ENCODE measurements around the gene LTC4S. TPM values are rescaled to one million over a fixed set of nuclear protein-coding genes. Genes with fewer than 3 reads are reported as not detected.
"Not testable (repeated sequence)": the region's sequence is repeated elsewhere in the genome, so short reads cannot be mapped to it uniquely, and the experiment has no call there.

The LTC4S gene
- total RNA-seq, 1 donor from 2014 or later: 0.26 TPM

- no peaks in the 10 kb centered on the region for H3K36me3 ChIP-seq (ENCODE audit: control insufficient read depth, insufficient read depth, low read length)
- peak; percentile 40 for FAIRE-seq
- DNase-seq (ENCODE audit: low read depth): no peak
- H3K27me3 ChIP-seq (ENCODE audit: control insufficient read depth, insufficient read depth, low read length): no peaks in the 10 kb centered on the region
- H3K4me3 ChIP-seq (ENCODE audit: low read depth, low read length): no peak overlapping the region
- no peak for TF ChIP-seq CTCF (IDR thresholded peaks at IDR 0.05; ENCODE audit: insufficient read depth, low read length, severe bottlenecking)
Measured at GRCh38 chr5:179788193-179788854, 5.5 kb upstream of the LTC4S start.

GRCh38 chr5:179789278-179789677 lies 4.5 kb upstream of the LTC4S start:
- not testable (repeated sequence) for H3K27me3 ChIP-seq (ENCODE audit: control insufficient read depth, insufficient read depth, low read length); FAIRE-seq; H3K4me3 ChIP-seq (ENCODE audit: low read depth, low read length); H3K36me3 ChIP-seq (ENCODE audit: control insufficient read depth, insufficient read depth, low read length); DNase-seq (ENCODE audit: low read depth)

GRCh38 chr5:179791881-179792611 lies 1.7 kb upstream of the LTC4S start:
- DNase-seq (ENCODE audit: low read depth): no peak
- H3K27me3 ChIP-seq (ENCODE audit: control insufficient read depth, insufficient read depth, low read length): no peaks in the 10 kb centered on the region
- TF ChIP-seq CTCF (IDR thresholded peaks at IDR 0.05; ENCODE audit: insufficient read depth, low read length, severe bottlenecking): no peak
- no peaks in the 10 kb centered on the region for H3K36me3 ChIP-seq (ENCODE audit: control insufficient read depth, insufficient read depth, low read length)
- FAIRE-seq: no peak
- H3K4me3 ChIP-seq (ENCODE audit: low read depth, low read length): no peak overlapping the region

- peaks cover under 1% of the 10 kb centered on the region for H3K36me3 ChIP-seq (ENCODE audit: control insufficient read depth, insufficient read depth, low read length)
- no peak for TF ChIP-seq CTCF (IDR thresholded peaks at IDR 0.05; ENCODE audit: insufficient read depth, low read length, severe bottlenecking)
- H3K4me3 ChIP-seq (ENCODE audit: low read depth, low read length): no peak overlapping the region
- H3K27me3 ChIP-seq (ENCODE audit: control insufficient read depth, insufficient read depth, low read length): no peaks in the 10 kb centered on the region
- no peak for DNase-seq (ENCODE audit: low read depth)
- no peak for FAIRE-seq
Measured at GRCh38 chr5:179792612-179793467, 946 bp upstream of the LTC4S start.

GRCh38 chr5:179794171-179794570 lies 385 bp downstream of the LTC4S start:
- no peak for TF ChIP-seq CTCF (IDR thresholded peaks at IDR 0.05; ENCODE audit: insufficient read depth, low read length, severe bottlenecking)
- no peak for DNase-seq (ENCODE audit: low read depth)
- Histone ChIP-seq H3K27me3 (ENCODE audit: control insufficient read depth, insufficient read depth, low read length) (no peaks in the 10 kb centered on the region), H3K4me3 (ENCODE audit: low read depth, low read length) (no peak overlapping the region), H3K36me3 (ENCODE audit: control insufficient read depth, insufficient read depth, low read length) (peaks cover 11% of the 10 kb centered on the region)
- FAIRE-seq: no peak

GRCh38 chr5:179794575-179794974 lies 789 bp downstream of the LTC4S start:
- Histone ChIP-seq H3K27me3 (ENCODE audit: control insufficient read depth, insufficient read depth, low read length) (no peaks in the 10 kb centered on the region), H3K36me3 (ENCODE audit: control insufficient read depth, insufficient read depth, low read length) (peaks cover 13% of the 10 kb centered on the region), H3K4me3 (ENCODE audit: low read depth, low read length) (no peak overlapping the region)
- no peak for FAIRE-seq
- no peak for TF ChIP-seq CTCF (IDR thresholded peaks at IDR 0.05; ENCODE audit: insufficient read depth, low read length, severe bottlenecking)
- DNase-seq (ENCODE audit: low read depth): no peak
